K562 (cell line): ENCODE data around the gene KLK13. TPM values are rescaled to one million over a fixed set of nuclear protein-coding genes. Genes with fewer than 3 reads are reported as not detected.

Experiments used
- ADNP ChIP-seq: fragments of 200-800 bp; sonication (Bioruptor generic); IDR thresholded peaks from 2 replicates; pipeline ENCODE4 v1.6.1; 2016; ENCODE audit warnings: missing genetic modification characterization, missing compliant biosample characterization
- CCNT2 ChIP-seq: IDR thresholded peaks from 2 replicates; pipeline ENCODE4 v1.6.1; 2011; ENCODE audit warnings: borderline replicate concordance, low read depth, mild to moderate bottlenecking, moderate library complexity, mixed read lengths, low read length; ENCODE audit not compliant: insufficient read length; ENCODE audit errors: extremely low read depth
- CHCHD3 ChIP-seq: fragments of 250-450 bp; sonication (Bioruptor Pico); IDR thresholded peaks from 2 replicates; pipeline ENCODE4 v2.1.2; 2022; ENCODE audit warnings: mild to moderate bottlenecking
- CREB3 ChIP-seq: fragments of 450-650 bp; conservative IDR thresholded peaks from 2 replicates; pipeline ENCODE4 v1.6.1; 2016; ENCODE audit warnings: missing genetic modification characterization, low read depth, mild to moderate bottlenecking, missing compliant biosample characterization, moderate library complexity
- ETS2 ChIP-seq: IDR thresholded peaks from 2 replicates; pipeline ENCODE4 v1.6.1; 2016; ENCODE audit warnings: borderline replicate concordance, missing genetic modification characterization, mild to moderate bottlenecking, moderate library complexity, missing compliant biosample characterization; ENCODE audit not compliant: poor library complexity, severe bottlenecking
- GTF2B ChIP-seq: IDR thresholded peaks from 2 replicates; pipeline ENCODE4 v1.6.1; 2011; ENCODE audit not compliant: insufficient read length; ENCODE audit errors: extremely low read depth
- MTA3 ChIP-seq: fragments of 450-650 bp; formaldehyde crosslinking; IDR thresholded peaks from 2 replicates; pipeline ENCODE4 v1.6.1; 2017; ENCODE audit warnings: mild to moderate bottlenecking, borderline replicate concordance
- MYNN ChIP-seq, 2 experiments: sonication (generic); formaldehyde crosslinking in 1 of 2; IDR thresholded peaks; 2 replicates each; pipeline versions ENCODE4 v1.5.0 to v1.6.1; 2016 to 2020; ENCODE audit warnings: antibody characterized with exemption in 1 of 2, missing genetic modification reagents in 1 of 2
- POLR2H ChIP-seq: IDR thresholded peaks from 2 replicates; pipeline ENCODE4 v1.6.1; 2016; ENCODE audit warnings: missing genetic modification characterization, low read depth, mild to moderate bottlenecking, control low read depth, missing compliant biosample characterization, moderate library complexity
- POLR3G ChIP-seq: IDR thresholded peaks from 2 replicates; pipeline ENCODE4 v1.6.1; 2011; ENCODE audit not compliant: insufficient read length, insufficient replicate concordance; ENCODE audit errors: extremely low read depth
- SMAD1 ChIP-seq: fragments of 150-350 bp; IDR thresholded peaks from 2 replicates; pipeline ENCODE4 v1.6.1; 2014; ENCODE audit warnings: low read length, low read depth; ENCODE audit not compliant: partially characterized antibody
- STAG1 ChIP-seq: sonication (generic); formaldehyde crosslinking; IDR thresholded peaks from 2 replicates; pipeline ENCODE4 v1.5.0; 2020; ENCODE audit warnings: missing genetic modification reagents, borderline replicate concordance
- TEAD4 ChIP-seq, 2 experiments: sonication (generic) in 1 of 2; formaldehyde crosslinking in 1 of 2; IDR thresholded peaks; 2 replicates each; pipeline versions ENCODE4 v1.6.1 to v1.8.0; 2012 to 2022; ENCODE audit warnings: borderline replicate concordance in 1 of 2, inconsistent platforms in 1 of 2, low read length in 1 of 2, mild to moderate bottlenecking in 1 of 2, missing genetic modification reagents in 1 of 2
- TOE1 ChIP-seq, 2 experiments: fragments of 450-650 bp in 1 of 2; sonication (generic) in 1 of 2; formaldehyde crosslinking in 1 of 2; IDR thresholded peaks; 2 replicates each; pipeline versions ENCODE4 v1.7.1 to v1.8.0; 2016 to 2022; ENCODE audit warnings: borderline replicate concordance in 2 of 2, mild to moderate bottlenecking in 2 of 2, antibody characterized with exemption in 1 of 2, inconsistent platforms in 1 of 2, low read depth in 1 of 2, missing genetic modification reagents in 1 of 2, moderate library complexity in 1 of 2
- ZBTB43 ChIP-seq: sonication (generic); formaldehyde crosslinking; IDR thresholded peaks from 2 replicates; pipeline ENCODE4 v1.8.0; 2023; ENCODE audit warnings: mild to moderate bottlenecking, missing genetic modification reagents
- ZNF12 ChIP-seq: sonication (generic); formaldehyde crosslinking; IDR thresholded peaks from 2 replicates; pipeline ENCODE4 v1.4.0; 2020; ENCODE audit warnings: mild to moderate bottlenecking, missing genetic modification reagents
- ZNF184 ChIP-seq: sonication (generic); formaldehyde crosslinking; IDR thresholded peaks from 2 replicates; pipeline ENCODE4 v1.5.0; 2020; ENCODE audit warnings: missing genetic modification reagents
- polyA plus RNA-seq, 8 experiments: library from polyadenylated mRNA; depleted of rRNA in 4 of 8; stranded (reverse) in 5 of 8; unstranded in 3 of 8; fragments of >200 nt; fragmentation: Nextera tagmentation in 2 of 8; fragmentation: Illumina TruSeq in 1 of 8; extraction: Ambion mirVana in 2 of 8; extraction: Trizol in 1 of 8; gene quantifications; 2 replicates each; pipeline versions ENCODE4 v1.2.1 to v1.2.3, GENCODE V29; 2011 to 2014; ENCODE audit warnings: inconsistent platforms in 1 of 8, missing spikeins in 1 of 8
- total RNA-seq, 7 experiments: library from RNA; depleted of rRNA in 6 of 7; stranded (reverse); fragments of >200 nt in 6 of 7; fragmentation: Illumina TruSeq in 2 of 7; extraction: Trizol in 2 of 7; gene quantifications; 2 replicates each; pipeline versions ENCODE4 v1.2.1 to v1.2.3, GENCODE V29; 2011 to 2021; ENCODE audit warnings: low replicate concordance in 1 of 7
- TF ChIP-seq, protein P1 (sequence below): IDR thresholded peaks from 3 replicates; pipeline ENCODE4 v1.6.1; 2011; ENCODE audit warnings: borderline replicate concordance, mild to moderate bottlenecking; ENCODE audit not compliant: insufficient read length, insufficient read depth

Gene KLK13
- total and polyA plus RNA-seq, 9 of the 15 experiments (the other 6 are each of a cell fraction or from before 2014, with no cell fraction given), result 0.72 to 9.0 (median 2.3) TPM

GRCh38 chr19:51108066-51108804, 43.3 kb upstream of the KLK13 start, which contains the start of gene CTU1 (continued):
- no peak for TF ChIP-seq CREB3 (tag)
- peak; percentile 20 for TF ChIP-seq CCNT2
- no peak for TF ChIP-seq TEAD4 (IDR thresholded peaks at IDR 0.05; ENCODE audit: low read length)
- no peak for TF ChIP-seq TEAD4 (CRISPR knock-in tag; IDR thresholded peaks at IDR 0.05; ENCODE audit: borderline replicate concordance)
- no peak for TF ChIP-seq SMAD1
- TF ChIP-seq ADNP (tag), result no peak
- TF ChIP-seq MYNN (IDR thresholded peaks at IDR 0.05), result 0 out of 2 replicates have a peak, but pooled peaks have one; percentile 45
- TF ChIP-seq MYNN (CRISPR knock-in tag; IDR thresholded peaks at IDR 0.05), result no peak
- no peak for TF ChIP-seq POLR2H
- no peak for TF ChIP-seq ZNF12 (CRISPR knock-in tag)
- TF ChIP-seq STAG1 (CRISPR knock-in tag), result no peak
- no peak for TF ChIP-seq ETS2 (tag)
- TF ChIP-seq CHCHD3 (CRISPR knock-in tag), result no peak
- TF ChIP-seq ZNF184, result no peak
- no peak for TF ChIP-seq ZBTB43 (CRISPR knock-in tag)
- TF ChIP-seq POLR3G, result no peak
- TF ChIP-seq, protein P1, sequence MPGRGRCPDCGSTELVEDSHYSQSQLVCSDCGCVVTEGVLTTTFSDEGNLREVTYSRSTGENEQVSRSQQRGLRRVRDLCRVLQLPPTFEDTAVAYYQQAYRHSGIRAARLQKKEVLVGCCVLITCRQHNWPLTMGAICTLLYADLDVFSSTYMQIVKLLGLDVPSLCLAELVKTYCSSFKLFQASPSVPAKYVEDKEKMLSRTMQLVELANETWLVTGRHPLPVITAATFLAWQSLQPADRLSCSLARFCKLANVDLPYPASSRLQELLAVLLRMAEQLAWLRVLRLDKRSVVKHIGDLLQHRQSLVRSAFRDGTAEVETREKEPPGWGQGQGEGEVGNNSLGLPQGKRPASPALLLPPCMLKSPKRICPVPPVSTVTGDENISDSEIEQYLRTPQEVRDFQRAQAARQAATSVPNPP, result no peak
- peak; percentile 71; the same call in 1 of the 2 replicates for TF ChIP-seq MTA3
- 0 out of 2 replicates have a peak, but pooled peaks have one; percentile 13 for TF ChIP-seq TOE1 (IDR thresholded peaks at IDR 0.05; ENCODE audit: borderline replicate concordance)
- TF ChIP-seq TOE1 (CRISPR knock-in tag; IDR thresholded peaks at IDR 0.05; ENCODE audit: borderline replicate concordance, low read depth), result no peak
- no peak for TF ChIP-seq GTF2B
